GM15510 (cell line): ENCODE measurements around the gene RNU5B-1.
A peak's percentile ranks its signal among the peaks of the same experiment; 100 is the strongest.

Source experiments
- POLR2A ChIP-seq: IDR thresholded peaks from 3 replicates; pipeline ENCODE4 v1.6.1; 2011; ENCODE audit warnings: borderline replicate concordance; ENCODE audit not compliant: insufficient read length; ENCODE audit errors: extremely low read depth

Gene RNU5B-1

GRCh38 chr15:65304381-65305149 lies at the start of gene RNU5B-1:
RNU5B-1 (plus strand) TSS chr15:65304677.
- peak; percentile 96 for TF ChIP-seq POLR2A

DNA sequence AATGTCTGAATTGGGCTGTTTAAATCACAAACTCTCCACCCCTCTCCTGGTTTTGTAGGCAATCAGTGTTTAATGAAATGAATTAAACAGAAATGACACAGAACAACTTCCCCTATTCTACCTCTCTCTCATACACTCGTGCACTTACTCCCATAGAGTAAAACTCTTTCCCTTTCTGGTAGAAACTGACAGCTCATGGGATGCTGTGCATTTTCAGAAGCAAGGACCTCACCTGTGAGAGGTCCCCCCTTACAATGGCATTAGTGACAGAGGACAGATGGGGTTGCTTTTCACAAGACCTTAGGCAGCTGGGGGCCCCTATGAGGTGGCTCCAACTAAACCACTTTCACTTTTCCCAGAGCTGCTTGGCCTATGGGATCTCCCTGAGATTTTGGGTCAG lies 49.7 kb upstream of the RNU5B-1 start:
- TF ChIP-seq POLR2A, result no peak

GRCh38 chr15:65255486-65256140 lies 48.9 kb upstream of the RNU5B-1 start:
- TF ChIP-seq POLR2A, result no peak

DNA sequence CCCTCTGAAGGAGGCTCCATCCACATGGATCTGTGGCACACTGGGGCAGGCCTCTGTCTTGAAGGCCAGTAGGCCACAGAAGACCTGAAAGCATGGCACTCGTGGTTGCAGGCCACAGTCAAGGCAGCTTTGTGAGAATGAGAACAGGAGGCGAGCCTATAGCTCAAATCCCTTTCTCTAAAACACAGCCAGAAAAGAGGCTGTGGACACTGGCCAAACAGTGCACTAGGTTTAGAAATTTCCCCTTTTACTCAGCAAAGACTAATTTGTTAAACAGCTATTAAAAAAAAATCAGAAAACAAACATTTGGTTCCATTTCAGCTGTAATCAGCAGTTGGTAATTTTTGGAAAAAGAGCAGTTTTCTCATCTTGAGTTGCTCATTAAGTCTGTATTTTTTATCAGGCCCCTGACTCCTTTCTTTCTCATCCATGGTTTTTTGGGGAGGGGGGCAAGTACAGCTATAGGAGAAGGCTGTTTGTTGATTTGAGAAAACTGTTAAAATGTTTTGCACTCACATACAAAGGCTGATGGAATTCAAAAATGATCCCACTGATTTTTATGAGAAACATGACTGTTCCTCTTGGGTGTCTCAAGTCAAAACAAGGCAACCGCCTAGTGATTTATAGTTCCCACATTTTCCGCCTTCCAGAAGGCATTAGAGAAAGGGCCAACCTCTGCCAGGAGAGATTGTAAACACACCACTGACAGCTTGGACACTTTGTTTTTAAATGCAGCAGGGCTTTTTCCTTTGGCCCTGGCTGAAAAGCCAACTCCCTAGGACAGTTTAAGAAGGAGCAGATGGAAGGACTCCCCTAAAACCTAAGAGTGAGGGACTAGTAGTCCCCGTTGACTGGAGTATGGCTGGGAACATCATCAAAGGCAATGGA lies 45.9 kb upstream of the RNU5B-1 start:
- TF ChIP-seq POLR2A, result no peak

GRCh38 chr15:65259367-65259797 lies 45.1 kb upstream of the RNU5B-1 start:
- TF ChIP-seq POLR2A, result no peak

GRCh38 chr15:65260968-65261367 lies 43.5 kb upstream of the RNU5B-1 start:
- TF ChIP-seq POLR2A, result no peak

DNA sequence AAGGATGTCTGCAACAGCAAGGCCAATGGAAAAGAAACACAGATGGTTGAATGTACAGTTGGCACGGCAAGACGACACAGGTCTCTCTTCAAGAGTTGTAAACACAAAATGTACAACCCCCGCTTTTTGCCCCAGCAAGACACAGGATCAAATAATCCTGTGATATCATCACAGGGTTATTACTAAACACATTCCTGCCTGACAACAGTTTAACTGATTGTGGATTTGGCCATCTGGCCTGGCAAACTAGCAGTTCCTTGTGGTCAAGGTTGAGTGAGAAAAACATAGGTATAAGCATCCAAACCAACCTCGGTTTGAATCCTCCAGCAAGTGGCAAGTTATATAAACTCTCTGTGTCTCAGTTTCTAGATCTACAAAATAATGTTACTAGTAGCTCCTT lies 41.2 kb upstream of the RNU5B-1 start:
- TF ChIP-seq POLR2A, result no peak

- TF ChIP-seq POLR2A, result no peak
Observed at GRCh38 chr15:65264863-65265430, 39.5 kb upstream of the RNU5B-1 start.

DNA sequence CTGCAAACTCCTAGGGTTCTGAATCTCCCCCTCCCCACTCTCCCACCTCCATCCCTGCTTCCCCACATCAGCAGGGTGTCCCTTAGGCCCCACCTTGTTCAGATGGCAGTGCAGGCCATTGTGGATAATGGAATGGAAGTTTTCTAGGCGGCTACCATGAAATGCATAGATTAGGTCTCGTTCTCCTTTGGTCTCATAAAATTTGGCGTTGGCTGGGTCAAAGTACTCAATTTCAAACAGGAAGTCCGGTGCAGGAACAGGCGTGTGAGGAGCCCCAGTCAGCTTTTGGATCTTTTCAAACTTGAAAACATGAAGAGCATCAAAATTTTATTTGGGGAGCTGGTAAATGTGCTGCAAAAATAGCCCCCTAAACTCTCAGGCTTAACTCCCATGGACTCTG lies 38.0 kb upstream of the RNU5B-1 start:
- TF ChIP-seq POLR2A, result no peak

DNA sequence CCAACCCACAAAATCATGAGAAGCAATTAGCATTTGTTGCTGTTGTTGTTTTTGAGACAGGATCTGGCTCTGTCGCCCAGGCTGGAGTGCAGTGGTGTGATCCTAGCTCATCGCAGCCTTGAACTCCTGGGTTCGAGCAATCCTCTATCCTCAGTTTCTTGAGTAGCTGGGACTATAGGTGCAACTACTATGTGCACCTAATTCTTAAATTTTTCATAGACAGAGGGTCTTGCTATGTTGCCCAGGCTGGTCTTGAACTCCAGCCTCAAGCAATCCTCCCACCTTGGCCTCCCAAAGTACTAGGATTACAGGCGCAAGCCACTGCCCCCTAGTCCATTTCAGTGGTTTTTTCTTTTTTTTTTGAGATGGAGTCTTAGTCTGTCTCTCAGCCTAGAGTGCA lies 36.1 kb upstream of the RNU5B-1 start:
- TF ChIP-seq POLR2A, result no peak

DNA sequence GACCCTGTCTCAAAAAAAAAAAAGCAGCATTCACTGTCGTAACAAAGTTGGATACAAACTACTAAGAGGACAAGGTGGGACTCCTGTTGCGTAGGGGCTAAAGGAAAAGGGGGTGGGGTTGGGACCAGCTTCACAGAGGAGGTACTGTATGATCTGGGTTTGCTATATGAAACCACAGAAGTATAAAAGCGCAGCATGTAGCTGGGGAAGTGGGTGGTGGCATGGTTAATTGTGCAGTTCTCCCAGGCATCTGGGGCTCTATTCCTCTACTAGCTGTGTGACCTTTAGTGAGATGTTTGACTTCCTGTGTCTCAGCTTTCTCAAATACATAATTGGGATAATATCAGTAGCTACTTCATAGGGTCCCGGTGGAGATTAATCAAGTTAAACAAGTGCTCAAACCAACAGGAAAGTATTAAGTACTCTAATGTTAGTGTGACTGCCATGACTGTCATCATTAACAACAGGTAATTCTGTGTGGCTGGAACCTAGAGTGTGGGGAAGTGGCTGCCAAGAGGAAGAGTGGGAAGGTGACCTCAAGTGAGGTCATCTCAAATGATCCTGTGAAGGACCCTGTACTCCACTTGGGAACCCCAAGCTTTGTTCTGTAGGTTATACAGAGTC lies 29.3 kb upstream of the RNU5B-1 start:
- no peak for TF ChIP-seq POLR2A

DNA sequence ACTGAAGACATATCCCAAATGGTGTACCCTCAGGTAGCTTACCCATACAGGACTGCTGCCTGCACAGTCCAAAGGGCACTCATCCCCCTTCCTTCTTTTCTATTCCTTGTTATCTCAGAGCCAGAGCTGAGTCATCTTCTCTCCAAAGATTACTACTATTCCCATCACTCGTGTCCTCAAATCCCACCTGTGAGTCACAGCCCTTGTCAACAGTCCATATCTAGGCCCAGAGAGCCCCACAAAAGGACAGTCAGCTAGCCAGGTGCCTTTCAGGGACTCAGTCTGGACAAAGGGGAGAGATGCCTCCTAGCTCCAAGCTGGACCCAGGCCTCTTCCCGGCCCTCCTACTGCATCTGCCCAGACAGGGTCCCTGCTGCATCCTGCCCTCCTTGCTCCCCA lies 28.8 kb upstream of the RNU5B-1 start:
- no peak for TF ChIP-seq POLR2A

DNA sequence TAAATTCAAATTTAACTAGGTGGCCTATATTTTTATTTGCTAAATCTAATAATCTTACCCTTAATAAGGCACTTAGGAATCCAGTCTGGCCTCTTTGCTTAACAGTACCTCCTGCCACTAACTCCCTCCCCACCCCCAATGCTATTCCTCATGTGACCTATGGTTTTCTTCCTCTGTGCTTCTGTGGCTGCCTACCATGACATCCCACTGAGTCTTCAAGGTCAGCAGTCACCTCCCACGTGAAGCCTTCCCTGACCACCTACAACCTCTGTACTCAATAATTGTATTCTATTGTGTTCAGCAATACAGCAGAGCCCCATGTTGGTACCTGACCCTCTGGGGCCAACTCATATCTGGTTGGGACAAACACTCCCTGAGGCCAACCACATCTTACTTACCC lies 27.5 kb upstream of the RNU5B-1 start:
- TF ChIP-seq POLR2A, result no peak

DNA sequence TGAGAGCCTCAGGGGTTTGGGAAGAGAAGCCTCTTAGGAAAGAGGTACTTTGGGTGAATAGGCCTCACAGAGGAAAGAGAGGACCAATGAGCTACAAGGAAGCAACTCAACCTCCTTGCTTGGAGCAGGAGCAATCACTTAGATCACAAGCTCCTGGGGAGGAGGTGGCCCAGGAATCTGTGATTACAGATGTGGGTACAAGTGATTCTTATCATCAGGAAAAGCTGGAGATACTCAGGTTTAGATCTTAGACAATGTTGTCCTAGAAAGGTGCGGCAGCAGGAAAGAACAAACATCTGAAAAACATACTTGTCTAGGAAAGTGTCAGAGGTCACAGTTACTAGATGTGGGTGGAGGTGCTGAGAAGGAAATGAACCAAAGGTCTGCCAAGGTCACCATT lies 26.0 kb upstream of the RNU5B-1 start:
- no peak for TF ChIP-seq POLR2A

DNA sequence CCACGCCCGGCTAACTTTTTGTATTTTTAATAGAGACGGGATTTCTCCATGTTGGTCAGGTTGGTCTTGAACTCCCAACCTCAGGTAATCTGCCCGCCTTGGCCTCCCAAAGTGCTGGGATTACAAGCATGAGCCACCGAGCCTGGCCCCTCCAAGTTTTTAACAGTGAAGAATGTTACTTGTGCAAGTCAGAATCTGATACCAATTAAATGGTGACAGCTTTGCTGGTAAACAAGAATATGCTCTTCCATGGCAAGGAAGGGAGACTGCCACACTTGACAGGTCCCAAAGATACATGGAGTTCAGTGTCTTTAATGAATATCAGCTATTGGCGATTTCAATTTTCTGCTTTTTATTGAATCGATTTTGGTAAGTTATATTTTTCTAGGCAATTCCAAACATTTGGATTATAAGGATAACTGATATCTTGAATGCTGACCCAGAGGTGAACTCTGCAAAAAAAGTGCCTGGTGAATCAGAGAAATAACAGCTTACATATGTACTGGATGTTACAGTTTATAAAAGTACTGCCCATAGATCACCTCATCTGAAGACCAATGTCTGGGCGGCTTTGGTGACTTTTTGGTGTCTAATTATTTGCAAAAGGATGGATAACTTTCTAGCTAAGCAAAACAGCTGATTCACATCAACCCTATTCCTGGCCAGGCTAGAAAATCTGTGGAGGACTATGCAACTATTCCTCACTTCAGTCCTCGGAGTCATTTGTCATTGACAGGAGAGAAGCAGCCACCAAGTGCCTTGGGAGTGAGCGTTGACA lies 19.0 kb upstream of the RNU5B-1 start:
- no peak for TF ChIP-seq POLR2A
